GM19395 (cell line): Measurements from ENCODE around the gene MFSD6.
"Not testable (repeated sequence)": the region's sequence is repeated elsewhere in the genome, so short reads cannot be mapped to it uniquely, and the experiment has no call there.

Experiments
- ATAC-seq: cut with Tn5 transposase; IDR thresholded peaks from one replicate; pipeline ENCODE4 v1.9.1; 2021; ENCODE audit warnings: mild to moderate bottlenecking, moderate library complexity; ENCODE audit not compliant: unreplicated experiment

The MFSD6 gene

DNA sequence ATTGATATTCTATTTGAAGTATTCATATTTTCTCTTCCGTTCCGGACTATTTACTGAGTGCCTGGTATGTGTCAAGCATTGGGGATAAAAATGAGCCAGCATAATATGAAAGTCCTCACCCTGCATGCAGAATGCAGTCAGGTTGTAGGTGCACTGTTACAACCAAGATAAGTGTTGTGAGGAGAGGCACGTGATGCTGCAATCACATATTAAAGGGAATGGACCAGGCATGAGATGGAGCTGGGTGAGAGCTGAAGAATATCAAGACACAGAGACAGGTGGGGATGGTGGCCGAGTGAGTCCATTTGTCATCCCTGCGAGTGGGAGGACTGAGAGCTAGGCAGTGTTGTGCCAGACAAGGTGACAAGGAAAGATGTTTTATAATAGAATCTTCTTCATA lies 52.3 kb downstream of the MFSD6 start:
- ATAC-seq: no peak

DNA sequence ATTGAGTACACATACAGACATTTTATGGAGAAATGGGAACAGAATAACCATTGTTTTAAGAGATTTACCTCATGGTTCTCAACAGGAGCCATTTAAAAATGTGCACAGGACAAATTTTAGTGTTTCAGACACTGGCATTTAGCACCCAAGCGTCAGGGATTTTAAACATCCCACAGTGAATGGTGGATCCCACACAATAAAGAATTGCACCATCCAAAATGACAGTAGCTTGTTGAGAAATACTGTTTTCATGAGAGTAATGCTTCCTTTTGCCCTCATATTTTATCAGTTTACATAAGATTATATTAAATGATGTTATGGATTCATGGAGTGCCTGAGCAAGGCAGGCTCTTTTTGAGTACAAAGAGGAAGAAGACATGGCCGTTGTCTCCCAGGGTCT lies 54.0 kb downstream of the MFSD6 start:
- ATAC-seq: no peak

- no peak for ATAC-seq
Measured at GRCh38 chr2:190462611-190463010, 54.5 kb downstream of the MFSD6 start.

- peak; percentile 57 for ATAC-seq
Measured at GRCh38 chr2:190465060-190465459, 56.9 kb downstream of the MFSD6 start.

GRCh38 chr2:190466819-190467446 lies 58.8 kb downstream of the MFSD6 start:
- ATAC-seq: no peak

GRCh38 chr2:190467575-190468083 lies 59.5 kb downstream of the MFSD6 start:
- ATAC-seq: peak; percentile 43

- ATAC-seq: not testable (repeated sequence)
Measured at GRCh38 chr2:190468354-190468753, 60.2 kb downstream of the MFSD6 start.

GRCh38 chr2:190468814-190469569 lies 60.8 kb downstream of the MFSD6 start:
- ATAC-seq: peak; percentile 74

DNA sequence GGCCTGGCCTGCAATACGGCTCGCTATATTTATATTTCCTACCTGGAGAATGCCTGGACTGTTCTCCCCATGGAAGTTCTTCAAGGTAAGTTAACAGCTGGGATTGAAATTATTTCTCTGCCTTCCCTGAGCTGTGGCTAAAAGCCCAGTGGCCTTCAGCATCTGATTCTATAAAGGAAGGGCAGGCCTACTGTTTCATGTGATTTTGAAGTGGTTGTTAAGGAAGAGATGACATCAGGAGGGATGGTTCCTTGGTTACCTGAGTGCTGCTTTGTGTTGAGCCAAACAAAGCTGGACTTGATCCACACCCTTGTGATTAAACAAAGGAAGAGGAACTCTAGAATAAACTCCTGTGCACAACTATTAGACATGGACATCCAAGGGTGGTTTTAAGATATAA lies 61.6 kb downstream of the MFSD6 start:
- ATAC-seq: no peak

DNA sequence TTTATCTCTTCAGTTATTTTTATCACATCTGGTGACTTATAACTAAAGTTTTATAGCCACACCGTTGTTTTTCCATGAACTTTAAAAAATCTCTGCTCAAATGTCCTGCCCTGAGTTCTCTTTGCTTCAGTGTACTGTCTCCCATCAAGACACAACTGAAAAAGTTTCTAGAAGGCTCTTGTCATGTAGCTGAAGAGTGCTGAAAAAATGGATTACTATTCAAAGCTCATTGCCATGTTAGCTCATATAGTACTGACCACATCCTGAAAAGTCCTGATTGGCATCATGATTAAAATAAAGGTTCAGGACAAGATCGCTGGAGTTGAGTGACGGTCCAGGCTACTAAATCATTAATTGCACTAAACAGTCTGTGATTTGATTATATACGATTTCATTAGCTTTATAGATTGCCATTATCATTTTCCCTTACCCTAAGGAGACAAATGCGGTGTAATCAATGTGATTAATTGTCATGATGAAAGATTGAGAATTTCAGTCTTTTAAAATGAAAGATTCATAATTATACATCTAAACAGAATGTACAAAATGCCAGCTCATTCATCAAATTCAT lies 62.2 kb downstream of the MFSD6 start:
- ATAC-seq: no peak

DNA sequence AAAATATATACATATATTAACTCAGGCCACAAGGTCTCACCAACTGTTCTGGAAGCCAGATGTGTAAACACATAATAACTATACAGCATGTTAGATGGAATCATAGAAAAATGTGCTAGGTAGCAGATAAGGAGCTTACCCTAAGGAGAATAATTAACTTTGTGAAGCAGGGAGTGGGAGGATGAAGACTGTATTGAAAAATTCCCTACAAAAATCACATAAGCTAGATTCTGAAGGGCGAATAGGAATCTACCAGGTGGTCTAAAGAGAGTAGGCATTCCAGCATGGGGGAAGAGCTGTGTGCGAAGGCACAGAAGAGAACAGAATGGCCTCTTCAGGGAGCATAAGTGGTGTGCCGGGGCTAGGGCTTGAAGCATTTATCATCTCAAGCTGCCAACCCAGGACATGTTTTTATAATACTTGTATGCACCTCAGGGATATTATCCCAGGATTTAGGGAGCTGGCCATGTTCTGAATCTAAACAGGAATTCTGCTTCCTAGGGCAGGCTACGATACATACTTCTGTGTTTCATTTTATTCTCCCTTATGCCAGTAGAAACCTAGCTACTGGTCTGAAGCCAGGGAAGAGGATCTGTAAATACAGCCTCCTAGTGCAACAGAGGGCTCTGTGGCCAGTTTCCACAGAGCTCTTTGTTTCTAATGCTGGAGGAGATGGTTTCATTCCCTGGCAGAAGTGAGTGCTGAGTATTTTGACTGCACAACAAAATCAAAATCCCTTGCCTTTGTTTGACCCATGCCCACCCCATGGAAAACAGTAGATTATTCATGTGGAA lies 69.7 kb downstream of the MFSD6 start:
- ATAC-seq: no peak

- no peak for ATAC-seq
Measured at GRCh38 chr2:190478572-190479195, 70.5 kb downstream of the MFSD6 start.

GRCh38 chr2:190481339-190481738 lies 73.2 kb downstream of the MFSD6 start:
- ATAC-seq: no peak

- no peak for ATAC-seq
Measured at GRCh38 chr2:190482451-190482850, 74.3 kb downstream of the MFSD6 start.

DNA sequence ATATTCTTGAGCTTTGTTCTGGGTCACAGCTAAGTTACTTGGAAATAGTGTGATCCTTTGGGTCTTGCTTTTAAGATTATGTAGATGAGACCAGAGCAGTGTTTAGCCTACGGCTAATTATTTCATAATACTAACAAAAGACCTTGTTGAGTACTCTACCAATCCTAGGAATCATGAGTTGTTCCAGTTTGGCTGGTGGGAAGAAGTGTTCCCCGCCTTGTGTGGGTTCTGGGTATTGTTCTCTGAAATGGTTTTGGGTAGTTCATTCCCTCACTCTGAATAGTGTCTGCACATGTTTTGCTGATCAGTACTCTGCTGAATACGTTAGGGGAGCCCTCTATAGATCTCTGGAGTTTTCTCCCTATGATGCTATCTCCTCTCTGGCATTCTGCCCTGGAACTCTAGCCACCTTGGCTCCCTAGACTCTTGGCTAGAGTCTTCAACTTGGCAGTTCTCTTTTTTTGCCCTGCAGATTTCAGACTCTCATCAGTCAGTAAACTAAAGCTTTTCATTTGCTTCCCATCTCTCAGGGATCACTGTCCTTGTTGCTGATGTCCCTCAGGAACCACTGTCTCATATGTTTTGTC lies 78.0 kb downstream of the MFSD6 start:
- no peak for ATAC-seq

- no peak for ATAC-seq
Measured at GRCh38 chr2:190488516-190489233, 80.5 kb downstream of the MFSD6 start.

- ATAC-seq: no peak
Measured at GRCh38 chr2:190489475-190489874, 81.3 kb downstream of the MFSD6 start.

GRCh38 chr2:190490502-190490901 lies 82.3 kb downstream of the MFSD6 start:
- ATAC-seq: no peak

GRCh38 chr2:190493095-190493494 lies 84.9 kb downstream of the MFSD6 start:
- ATAC-seq: no peak
